Activated CD4-positive, alpha-beta T cell treated with anti-CD3 and anti-CD28 coated beads, Interleukin-2, amount 10 ng/mL, durations not matched to agents 24 days and 14 days (primary cell): ENCODE data around the gene COL25A1. TPM values are rescaled to one million over a fixed set of nuclear protein-coding genes. Genes with fewer than 3 reads are reported as not detected.
A peak's percentile ranks its signal among the peaks of the same experiment; 100 is the strongest.

ENCODE experiments used
- DNase-seq: peaks from one replicate; pipeline ENCODE4 v3.0.0; 2022
- H3K27ac Mint-ChIP-seq: one replicate; pipeline ENCODE4 v1.8.0; 2022; ENCODE audit warnings: mild to moderate bottlenecking, mixed read lengths
- H3K27me3 Mint-ChIP-seq: one replicate; pipeline ENCODE4 v1.8.0; 2022; ENCODE audit warnings: mixed read lengths
- H3K36me3 Mint-ChIP-seq: one replicate; pipeline ENCODE4 v1.8.0; 2022; ENCODE audit warnings: low read depth, mild to moderate bottlenecking, mixed read lengths
- H3K4me1 Mint-ChIP-seq: one replicate; pipeline ENCODE4 v1.8.0; 2021; ENCODE audit warnings: mixed read lengths
- H3K4me3 Mint-ChIP-seq: one replicate; pipeline ENCODE4 v1.8.0; 2022; ENCODE audit warnings: mild to moderate bottlenecking, moderate library complexity, mixed read lengths
- H3K9me3 Mint-ChIP-seq: one replicate; pipeline ENCODE4 v1.8.0; 2021; ENCODE audit warnings: mixed read lengths
- intact Hi-C: fragments of 100-400 bp; cut with micrococcal nuclease; formaldehyde crosslinking; loops from one replicate; pipeline ENCODE4 v1.15.1; 2023
- total RNA-seq: library from RNA; stranded (reverse); gene quantifications from 2 replicates; pipeline ENCODE4 v1.2.3, GENCODE V29; 2022

The COL25A1 gene
- total RNA-seq, 1 donor from 2014 or later = not detected

DNA sequence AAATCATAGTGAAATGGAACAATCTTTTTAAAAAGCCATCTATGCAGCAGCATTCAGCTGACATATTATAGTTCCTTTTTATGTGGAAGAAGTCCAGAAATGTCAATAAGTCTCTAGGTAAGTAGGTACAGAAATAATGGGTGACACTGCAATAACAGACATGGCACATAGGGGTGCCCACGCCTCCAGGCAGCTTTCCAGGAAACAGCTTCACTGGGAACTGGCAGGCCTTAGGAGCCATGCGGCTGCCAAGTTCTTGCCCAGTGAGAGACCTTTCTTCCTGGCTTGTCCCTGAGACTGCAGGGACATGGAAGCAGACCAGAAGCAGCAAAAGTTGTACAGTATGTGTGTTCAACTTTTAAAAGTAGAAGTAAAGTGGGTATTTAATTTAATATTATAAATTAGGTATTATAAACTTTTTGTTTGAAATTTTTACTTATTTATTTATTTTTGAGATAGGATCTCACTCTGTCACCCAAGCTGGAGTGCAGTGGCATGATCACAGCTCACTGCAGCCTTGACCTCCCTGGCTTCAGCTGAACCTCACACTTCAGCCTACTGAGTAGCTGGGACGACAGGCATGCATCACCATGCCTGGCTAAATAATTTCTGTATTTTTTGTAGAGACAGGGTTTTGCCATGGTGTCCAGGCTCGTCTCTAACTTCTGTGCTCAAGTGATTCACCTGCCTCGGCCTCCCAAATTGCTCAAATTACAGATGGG is 527.5 kb downstream of the COL25A1 start:
- no peak for DNase-seq
- Mint-ChIP-seq H3K9me3 (no peaks in the 10 kb centered on the region), H3K36me3 (no peaks in the 10 kb centered on the region), H3K4me3 (no peak overlapping the region), H3K27me3 (peaks cover 11% of the 10 kb centered on the region), H3K27ac (no peak overlapping the region), H3K4me1 (no peaks in the 10 kb centered on the region)
- intact Hi-C loops = no loop called here

DNA sequence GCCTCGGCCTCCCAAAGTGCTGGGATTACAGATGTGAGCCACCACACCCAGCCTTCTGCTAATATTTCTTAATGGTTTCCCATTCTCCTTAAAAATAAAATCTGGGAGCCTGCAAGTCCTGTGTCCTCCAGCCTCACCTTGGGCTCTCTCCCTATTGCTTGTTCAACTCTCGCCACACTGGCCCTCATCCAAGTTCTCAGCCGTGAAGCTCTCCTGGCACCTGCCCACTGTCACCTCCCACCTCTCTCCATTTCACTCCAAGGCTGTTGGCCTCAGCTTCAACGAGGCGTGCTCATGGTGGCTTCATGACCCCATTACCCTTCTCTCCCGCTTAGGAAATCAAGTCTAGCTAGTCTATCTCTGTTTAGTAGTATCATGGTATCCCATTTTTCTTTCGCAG is 530.1 kb downstream of the COL25A1 start:
- H3K27me3 Mint-ChIP-seq = peaks cover 11% of the 10 kb centered on the region
- H3K9me3 Mint-ChIP-seq = no peaks in the 10 kb centered on the region
- no peak for DNase-seq
- no peak overlapping the region for H3K27ac Mint-ChIP-seq
- no peaks in the 10 kb centered on the region for H3K36me3 Mint-ChIP-seq
- intact Hi-C loops = no loop called here
- no peaks in the 10 kb centered on the region for H3K4me1 Mint-ChIP-seq
- no peak overlapping the region for H3K4me3 Mint-ChIP-seq

DNA sequence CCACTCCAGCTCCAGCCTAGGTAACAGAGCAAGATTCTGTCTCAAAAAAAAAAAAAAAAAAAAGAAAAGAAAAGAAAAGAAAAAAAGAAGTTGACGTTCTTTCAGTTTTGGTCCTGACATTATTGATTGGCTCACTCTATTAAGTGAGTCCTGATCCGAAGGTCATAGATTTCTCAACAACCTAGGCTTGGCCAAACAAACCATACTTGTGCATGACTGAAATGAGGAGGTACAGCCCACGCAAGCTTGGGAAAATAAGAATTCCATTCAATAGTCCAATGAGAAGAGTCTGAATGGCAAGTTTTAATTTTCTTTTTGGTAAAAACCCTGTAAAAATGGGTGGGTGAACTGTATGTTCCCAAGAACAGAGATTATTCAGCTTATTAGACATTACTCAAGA is 536.4 kb downstream of the COL25A1 start:
- no peak overlapping the region for H3K4me3 Mint-ChIP-seq
- no peaks in the 10 kb centered on the region for H3K9me3 Mint-ChIP-seq
- intact Hi-C loops = no loop called here
- H3K4me1 Mint-ChIP-seq = peaks cover 11% of the 10 kb centered on the region
- H3K36me3 Mint-ChIP-seq = no peaks in the 10 kb centered on the region
- H3K27ac Mint-ChIP-seq = no peak overlapping the region
- no peak for DNase-seq
- H3K27me3 Mint-ChIP-seq = peaks cover 40% of the 10 kb centered on the region

DNA sequence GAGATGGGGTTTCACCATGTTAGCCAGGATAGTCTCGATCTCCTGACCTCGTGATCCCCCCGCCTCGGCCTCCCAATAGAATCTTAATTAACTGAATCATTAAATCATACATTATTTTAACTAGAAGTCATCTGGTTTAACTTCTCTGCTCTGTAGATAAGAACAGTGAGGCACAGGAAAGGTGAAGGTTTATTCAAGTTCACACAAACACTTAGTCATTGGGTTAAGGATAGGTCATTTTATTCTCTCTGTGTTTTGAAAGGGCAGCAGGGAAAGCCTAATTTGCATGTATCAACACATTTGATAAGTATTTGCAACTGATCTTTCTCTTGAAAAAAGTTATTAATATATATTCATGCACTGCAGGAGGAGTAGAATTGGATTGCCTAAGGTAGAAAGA is 538.5 kb downstream of the COL25A1 start:
- Mint-ChIP-seq H3K4me3 (no peak overlapping the region), H3K27ac (no peak overlapping the region), H3K4me1 (peaks cover 11% of the 10 kb centered on the region), H3K9me3 (no peaks in the 10 kb centered on the region), H3K27me3 (peaks cover 53% of the 10 kb centered on the region), H3K36me3 (no peaks in the 10 kb centered on the region)
- intact Hi-C loops = no loop called here
- no peak for DNase-seq

DNA sequence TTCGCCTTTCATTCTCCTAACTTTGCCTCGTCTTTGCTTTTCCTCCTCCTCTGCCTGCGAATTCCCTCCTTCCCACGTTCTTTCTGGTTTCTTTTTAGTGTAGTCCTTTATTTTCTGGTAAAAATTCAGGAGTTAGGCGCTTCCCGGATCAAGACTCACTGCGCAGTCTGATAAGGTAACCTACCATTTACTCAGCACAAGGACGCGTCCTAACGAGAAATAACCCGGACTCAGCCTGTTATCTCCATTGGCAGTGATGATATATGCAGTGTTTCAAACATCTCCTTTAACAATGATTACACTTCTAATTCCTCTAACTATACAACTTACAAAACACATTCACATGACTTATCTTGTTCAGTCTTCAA is 539.2 kb downstream of the COL25A1 start:
- peak overlapping the region; percentile 10 for H3K27ac Mint-ChIP-seq
- no peaks in the 10 kb centered on the region for H3K9me3 Mint-ChIP-seq
- no peak for DNase-seq
- peaks cover 11% of the 10 kb centered on the region for H3K4me1 Mint-ChIP-seq
- H3K36me3 Mint-ChIP-seq = no peaks in the 10 kb centered on the region
- intact Hi-C loops = no loop called here
- peak overlapping the region; percentile 87 for H3K4me3 Mint-ChIP-seq
- peaks cover 53% of the 10 kb centered on the region for H3K27me3 Mint-ChIP-seq

DNA sequence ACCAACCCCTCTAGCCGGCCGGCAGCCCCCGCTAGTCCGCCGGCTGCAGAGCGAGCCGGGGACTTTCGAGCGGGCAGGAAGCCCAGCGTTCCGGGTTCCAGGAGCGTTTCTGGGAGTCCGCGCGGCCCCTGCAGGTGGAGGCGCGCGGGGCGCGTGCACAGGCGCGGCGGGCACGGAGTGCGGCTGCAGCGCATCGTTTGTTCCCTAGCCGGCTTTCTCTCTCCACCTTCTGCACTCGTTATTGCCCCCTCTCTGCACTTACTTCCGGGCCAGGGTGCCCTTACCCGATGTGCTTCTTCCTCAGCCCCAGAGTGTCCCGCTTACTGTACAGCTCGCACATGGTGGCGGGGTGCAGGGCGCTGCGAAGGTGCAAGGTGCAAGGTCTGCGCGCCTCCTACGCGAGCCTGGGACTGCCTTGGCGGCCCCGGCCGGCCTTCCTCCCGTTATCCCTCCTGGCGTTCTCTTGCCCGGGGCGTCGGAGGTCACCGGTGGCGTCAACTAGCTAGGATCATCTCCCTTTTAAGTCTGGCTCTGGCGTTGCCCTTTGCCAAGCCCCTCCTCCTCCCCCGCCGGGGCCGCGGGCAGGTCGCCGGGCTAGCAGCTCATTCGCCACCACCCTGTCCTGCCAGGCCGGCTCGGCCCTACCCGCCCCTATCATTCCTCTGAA is 539.8 kb downstream of the COL25A1 start, which contains the start of gene ETNPPL:
ETNPPL (minus strand) TSS at position 495 of the 667 bp plus-strand sequence; CDS start at position 340, 155 bp downstream.
- Mint-ChIP-seq H3K4me1 (peaks cover 11% of the 10 kb centered on the region), H3K4me3 (peak within 1 kb of the TSS; percentile 87), H3K9me3 (no peaks in the 10 kb centered on the region), H3K36me3 (no peaks in the 10 kb centered on the region), H3K27ac (peak within 1 kb of the TSS; percentile 10), H3K27me3 (peaks cover 53% of the 10 kb centered on the region)
- DNase-seq = peak; percentile 71
- intact Hi-C loops = no loop called here

Other genes with a start within 250 kb of the COL25A1 start
- 32.5 and 33.6 TPM in 2 replicates for gene SEC24B, start 131.2 kb upstream of the COL25A1 start, total RNA-seq